IPS-NIHi11 (cell line): ENCODE measurements around the gene PLB1.
A peak's percentile ranks its signal among the peaks of the same experiment; 100 is the strongest.

Experiments
- DNase-seq: peaks from one replicate; pipeline ENCODE4 v3.0.0; 2012; ENCODE audit warnings: mixed read lengths, low spot score

PLB1 gene

GRCh38 chr2:28506112-28506910 lies 10.5 kb downstream of the PLB1 start:
- no peak for DNase-seq

DNA sequence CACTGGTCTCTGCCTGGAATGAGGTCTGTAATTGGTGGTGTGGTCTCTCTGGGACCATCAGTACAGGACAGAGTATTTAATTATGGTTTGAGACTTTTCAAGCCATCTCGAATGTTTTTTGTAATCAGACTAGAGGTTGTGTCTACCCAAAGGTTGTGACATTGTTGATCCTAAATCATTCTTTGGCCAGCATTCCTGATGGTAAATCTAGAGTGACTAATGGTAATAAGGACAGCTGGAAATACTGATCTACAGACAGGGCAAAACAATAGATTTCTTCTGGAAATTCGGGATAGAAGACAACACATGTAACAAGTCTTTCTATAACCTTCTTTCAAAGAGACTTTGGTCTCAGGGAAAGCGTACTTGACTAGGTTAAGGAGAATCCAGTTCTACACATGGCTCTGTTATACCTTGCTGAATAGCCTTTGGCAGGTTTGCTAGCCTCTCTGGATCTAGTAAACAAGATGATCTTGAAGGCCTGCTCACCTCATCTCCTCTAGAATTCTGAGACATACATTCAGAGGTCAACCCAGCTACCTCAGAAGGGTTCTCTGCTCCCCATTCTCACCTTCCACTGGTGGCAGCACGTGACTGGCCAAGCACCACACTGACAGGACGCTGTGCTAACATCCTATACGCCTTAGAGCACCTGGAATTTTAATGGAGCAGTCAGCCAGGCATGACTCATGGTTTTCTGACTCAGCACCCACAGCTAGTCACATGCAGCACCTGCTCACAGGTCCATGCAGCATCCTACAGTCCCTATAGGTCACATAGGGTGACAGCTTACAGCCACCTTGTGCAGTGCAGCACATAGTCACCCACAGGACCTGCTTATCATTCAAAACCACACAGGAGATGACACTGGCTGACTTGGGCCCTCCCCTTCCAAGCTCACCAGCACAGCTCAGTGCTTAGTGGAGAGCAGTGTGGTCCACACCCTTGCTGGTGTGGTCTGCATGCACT lies 12.2 kb downstream of the PLB1 start:
- peak; percentile 59 for DNase-seq

GRCh38 chr2:28509361-28509760 lies 13.5 kb downstream of the PLB1 start:
- DNase-seq: no peak

DNA sequence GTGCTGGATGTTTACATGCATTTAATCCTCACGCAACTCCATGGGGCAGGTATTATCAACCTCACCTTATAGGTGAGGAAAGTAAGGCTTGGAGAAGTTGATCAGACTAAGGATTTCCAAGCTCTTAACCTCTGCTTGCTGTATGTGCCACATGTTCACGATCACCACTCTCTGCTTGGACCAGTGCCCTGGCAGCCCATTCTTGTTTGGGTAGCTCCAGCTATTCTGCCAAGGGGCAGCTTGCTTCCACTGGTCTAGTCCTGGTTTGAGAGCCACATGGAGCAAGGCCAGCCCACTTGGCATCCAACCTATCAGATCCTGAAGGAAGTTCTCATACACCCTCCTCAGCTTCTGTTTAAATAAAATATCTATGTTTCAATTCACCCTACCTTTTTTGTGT lies 14.3 kb downstream of the PLB1 start:
- no peak for DNase-seq

- DNase-seq: no peak
Observed at GRCh38 chr2:28511871-28512606, 16.2 kb downstream of the PLB1 start.

GRCh38 chr2:28512607-28512965 lies 16.7 kb downstream of the PLB1 start:
- no peak for DNase-seq

- no peak for DNase-seq
Observed at GRCh38 chr2:28513097-28513496, 17.2 kb downstream of the PLB1 start.

DNA sequence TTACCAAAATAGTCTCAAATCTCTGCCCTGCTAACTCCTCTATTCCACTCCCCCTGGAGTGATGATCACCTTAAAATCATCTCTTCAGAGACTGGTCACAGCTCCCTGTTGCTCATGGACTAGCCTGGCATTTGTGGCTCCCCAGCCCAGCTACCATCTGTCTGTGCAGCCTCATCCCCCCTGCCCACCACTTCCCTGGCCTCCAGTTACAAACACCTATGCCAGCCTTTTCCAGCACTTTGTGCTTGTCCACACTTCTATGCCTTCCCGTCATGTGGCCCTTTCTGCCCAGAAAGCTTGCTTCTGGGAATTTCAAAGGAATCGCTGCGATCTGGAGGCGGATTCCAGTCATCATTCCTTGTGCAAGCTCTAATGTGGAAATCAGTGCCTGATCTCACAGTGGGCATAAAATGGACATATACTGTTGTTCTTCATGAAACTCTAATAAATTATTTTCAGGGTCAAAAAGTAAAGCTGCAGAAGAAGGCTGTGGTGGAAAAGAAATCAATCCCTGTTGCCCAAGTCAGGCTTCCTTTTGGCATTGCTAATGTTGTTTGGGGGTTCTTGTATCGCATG lies 19.4 kb downstream of the PLB1 start:
- no peak for DNase-seq

DNA sequence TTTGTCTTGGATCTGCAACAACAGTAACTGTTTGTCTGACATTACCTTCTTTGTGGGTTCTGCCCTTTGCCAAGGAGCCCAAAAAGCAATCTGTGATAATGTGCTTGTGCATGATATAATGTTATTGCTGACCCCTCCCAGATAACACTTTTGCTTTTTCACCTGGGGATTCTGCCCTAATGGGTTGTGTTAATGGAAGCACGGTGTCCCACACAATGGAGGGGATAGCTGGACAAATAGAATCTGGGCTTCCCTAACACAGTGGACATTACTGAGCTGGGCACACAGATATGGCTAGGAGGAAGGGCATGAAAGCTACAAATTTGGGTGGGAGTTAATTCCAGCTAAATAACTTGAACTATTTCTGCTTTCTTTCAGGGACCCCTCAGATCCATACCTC lies 20.6 kb downstream of the PLB1 start:
- no peak for DNase-seq

- no peak for DNase-seq
Observed at GRCh38 chr2:28516950-28517349, 21.1 kb downstream of the PLB1 start.

DNA sequence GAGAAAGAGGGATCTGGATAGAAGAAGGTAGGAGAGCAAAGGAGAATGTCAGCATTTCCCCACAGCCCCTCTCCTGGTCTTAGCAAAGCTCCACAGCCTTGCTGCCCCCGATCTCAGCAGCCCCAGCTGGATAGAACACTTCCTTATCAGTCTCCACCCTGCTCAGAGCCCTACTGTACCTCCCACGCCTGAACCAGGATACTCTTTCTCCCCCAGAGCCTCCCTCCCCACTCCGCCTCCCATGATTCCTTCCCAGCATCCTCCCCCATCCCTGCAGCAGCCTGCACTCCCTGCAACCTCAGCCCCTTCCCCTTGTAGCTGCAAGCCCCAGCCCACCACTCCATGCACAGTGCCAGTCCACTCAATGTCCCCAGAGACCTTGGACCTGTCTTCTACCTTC lies 25.8 kb downstream of the PLB1 start:
- DNase-seq: no peak

GRCh38 chr2:28522481-28522880 lies 26.6 kb downstream of the PLB1 start:
- DNase-seq: no peak

DNA sequence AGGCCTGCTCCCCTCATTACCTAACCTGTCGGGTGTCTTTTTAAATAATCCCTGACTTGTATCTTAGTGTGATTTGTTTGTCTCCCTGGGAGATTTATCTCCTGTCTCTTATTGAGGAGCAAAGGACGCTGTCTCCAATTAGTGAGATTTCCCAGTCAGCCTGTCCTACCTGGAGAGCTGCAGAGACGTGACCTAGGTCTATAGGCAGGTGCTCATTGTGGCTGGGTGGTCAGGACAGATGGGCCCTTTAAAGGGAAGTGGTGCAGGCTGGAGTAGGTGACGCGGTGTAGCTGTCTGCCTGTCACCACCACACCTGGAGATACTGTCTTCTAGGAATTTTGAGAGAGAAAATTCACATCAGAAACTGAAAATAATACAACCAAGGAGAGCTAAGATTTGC lies 28.0 kb downstream of the PLB1 start:
- no peak for DNase-seq

- no peak for DNase-seq
Observed at GRCh38 chr2:28525481-28525880, 29.6 kb downstream of the PLB1 start.

DNA sequence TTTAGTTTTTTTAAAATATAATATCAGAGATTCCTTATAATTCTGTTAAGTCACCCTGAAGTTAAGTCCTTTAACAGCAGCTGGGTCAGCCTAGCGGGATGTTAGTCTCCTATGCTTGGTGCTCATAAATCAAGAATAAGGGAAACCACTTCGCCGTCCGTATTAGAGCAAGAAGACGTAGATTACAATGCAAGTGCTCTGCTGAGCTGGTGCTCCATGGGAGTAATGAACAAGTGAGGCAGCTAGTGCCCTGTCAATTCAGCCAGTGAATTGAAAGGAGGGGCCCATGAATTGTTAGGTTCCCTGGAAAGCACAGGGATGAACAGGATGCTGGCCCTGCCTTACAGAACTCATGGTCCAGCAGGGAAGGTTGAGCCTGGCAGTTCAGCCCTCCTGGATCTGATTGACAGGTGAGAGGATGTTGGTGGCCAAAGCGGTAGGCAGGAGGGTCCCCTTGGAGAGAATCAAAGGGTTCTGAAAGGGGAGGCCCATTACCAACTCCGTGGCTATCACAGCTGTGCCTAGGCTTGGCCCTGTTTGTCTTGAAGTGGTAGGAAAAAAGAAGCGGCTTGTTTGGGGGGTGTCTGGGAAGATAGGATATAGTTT lies 30.8 kb downstream of the PLB1 start:
- DNase-seq: no peak

DNA sequence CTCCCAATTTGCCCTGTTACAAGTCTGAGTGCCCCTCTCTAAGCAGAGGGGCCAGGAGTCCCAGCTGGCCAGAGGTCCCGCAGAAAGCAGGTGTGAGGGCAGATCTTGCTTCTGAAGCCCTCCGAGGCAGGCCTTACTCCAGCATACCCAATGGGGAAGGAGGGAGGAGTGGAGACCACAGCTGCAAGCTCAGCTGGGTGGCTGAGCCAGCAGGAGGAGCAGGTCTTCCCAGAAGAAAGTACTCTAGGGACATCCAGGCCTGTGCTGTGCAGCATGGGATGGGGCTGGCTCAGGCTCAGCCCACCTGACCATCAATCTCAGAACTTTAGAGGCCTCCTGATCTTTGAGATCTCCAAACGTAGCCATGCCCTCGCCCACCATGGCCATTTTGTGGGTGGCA lies 31.3 kb downstream of the PLB1 start:
- DNase-seq: no peak

DNA sequence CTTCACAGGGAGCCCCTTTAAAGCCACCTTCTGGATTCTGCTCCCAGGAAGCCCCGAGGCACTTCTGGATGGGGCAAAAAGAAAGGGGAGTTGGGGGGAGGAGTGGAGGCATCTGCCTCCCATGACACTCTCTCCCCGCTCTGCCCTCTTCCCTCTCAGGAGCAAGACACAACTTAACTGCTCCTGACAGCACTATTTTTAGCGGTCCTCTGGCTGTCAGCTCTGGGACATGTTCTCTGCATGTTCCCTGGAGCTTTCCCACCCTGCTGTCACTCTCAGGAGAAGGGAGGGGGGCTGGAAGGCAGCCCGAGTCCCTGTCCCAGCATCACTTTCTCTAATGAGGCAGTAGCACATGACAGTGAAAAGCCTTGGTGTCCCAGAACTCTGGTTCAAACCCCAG lies 32.3 kb downstream of the PLB1 start:
- no peak for DNase-seq

- no peak for DNase-seq
Observed at GRCh38 chr2:28530782-28531181, 34.9 kb downstream of the PLB1 start.

DNA sequence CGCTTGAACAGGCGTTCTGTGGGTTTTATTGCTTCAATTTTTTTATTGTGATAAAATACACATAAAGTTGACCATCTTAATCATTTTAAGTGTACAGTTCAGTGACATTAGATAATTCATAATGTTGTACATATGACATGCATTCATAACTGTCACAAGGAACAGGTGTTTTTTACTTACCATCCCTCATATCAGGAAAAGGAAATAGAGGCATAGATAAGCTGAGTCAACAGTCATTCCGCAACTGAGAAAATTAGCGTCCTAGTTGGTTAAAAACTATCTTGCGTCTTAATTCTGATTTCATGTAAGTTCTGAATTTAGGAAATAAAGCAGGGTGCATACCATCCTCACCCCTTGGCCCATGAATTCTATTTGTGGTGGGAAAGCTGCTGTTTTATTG lies 36.5 kb downstream of the PLB1 start:
- DNase-seq: no peak

- DNase-seq: no peak
Observed at GRCh38 chr2:28533044-28533680, 37.3 kb downstream of the PLB1 start.

- no peak for DNase-seq
Observed at GRCh38 chr2:28534817-28535216, 39.0 kb downstream of the PLB1 start.
